HG02884 (cell line): ENCODE results near the gene ARHGEF28.

Experiments
- ATAC-seq: cut with Tn5 transposase; IDR thresholded peaks from one replicate; pipeline ENCODE4 v1.9.1; 2021; ENCODE audit warnings: mild to moderate bottlenecking, moderate library complexity; ENCODE audit not compliant: unreplicated experiment

Gene ARHGEF28

GRCh38 chr5:73814233-73814846 is 188.3 kb downstream of the ARHGEF28 start:
- no peak for ATAC-seq

- ATAC-seq: no peak
Measured at GRCh38 chr5:73815631-73816030, 189.6 kb downstream of the ARHGEF28 start.

- ATAC-seq: no peak
Measured at GRCh38 chr5:73816656-73817420, 190.8 kb downstream of the ARHGEF28 start.

GRCh38 chr5:73818357-73818756 is 192.4 kb downstream of the ARHGEF28 start:
- no peak for ATAC-seq

GRCh38 chr5:73820326-73820725 is 194.3 kb downstream of the ARHGEF28 start:
- no peak for ATAC-seq

- no peak for ATAC-seq
Measured at GRCh38 chr5:73821003-73821402, 195.0 kb downstream of the ARHGEF28 start.

GRCh38 chr5:73822278-73822988 is 196.4 kb downstream of the ARHGEF28 start:
- ATAC-seq: no peak

GRCh38 chr5:73822989-73823339 is 197.0 kb downstream of the ARHGEF28 start:
- no peak for ATAC-seq

- ATAC-seq: no peak
Measured at GRCh38 chr5:73823508-73823925, 197.5 kb downstream of the ARHGEF28 start.

- no peak for ATAC-seq
Measured at GRCh38 chr5:73825199-73825598, 199.2 kb downstream of the ARHGEF28 start.

- ATAC-seq: no peak
Measured at GRCh38 chr5:73825736-73826135, 199.7 kb downstream of the ARHGEF28 start.

GRCh38 chr5:73826301-73827105 is 200.5 kb downstream of the ARHGEF28 start:
- ATAC-seq: no peak

- no peak for ATAC-seq
Measured at GRCh38 chr5:73827106-73827450, 201.1 kb downstream of the ARHGEF28 start.

- no peak for ATAC-seq
Measured at GRCh38 chr5:73828465-73828864, 202.5 kb downstream of the ARHGEF28 start.

- ATAC-seq: no peak
Measured at GRCh38 chr5:73830646-73831045, 204.7 kb downstream of the ARHGEF28 start.

GRCh38 chr5:73831066-73831465 is 205.1 kb downstream of the ARHGEF28 start:
- no peak for ATAC-seq

- no peak for ATAC-seq
Measured at GRCh38 chr5:73834693-73835092, 208.7 kb downstream of the ARHGEF28 start.

GRCh38 chr5:73835726-73836125 is 209.7 kb downstream of the ARHGEF28 start:
- no peak for ATAC-seq

GRCh38 chr5:73836607-73837006 is 210.6 kb downstream of the ARHGEF28 start:
- no peak for ATAC-seq

GRCh38 chr5:73838901-73839300 is 212.9 kb downstream of the ARHGEF28 start:
- ATAC-seq: no peak

GRCh38 chr5:73841641-73842040 is 215.6 kb downstream of the ARHGEF28 start:
- ATAC-seq: no peak
